ENCODE results near the gene SFT2D2.

Gene SFT2D2

GRCh38 chr1:168187177-168187576, 38.6 kb upstream of the SFT2D2 start:
- Histone ChIP-seq H3K9me3 (replicated peaks; ENCODE audit: insufficient read depth, low read length) (no peaks in the 10 kb centered on the region), H3K9me2 (replicated peaks; ENCODE audit: insufficient read depth, low read length) (no peaks in the 10 kb centered on the region), H3K4me1 (ENCODE audit: low read length) (no peaks in the 10 kb centered on the region), H4K20me1 (ENCODE audit: insufficient read depth, low read length) (no peaks in the 10 kb centered on the region), H3F3A (ENCODE audit: insufficient read depth, low read length) (no peaks in the 10 kb centered on the region), H3K36me3 (replicated peaks; ENCODE audit: insufficient read depth, low read length) (peaks cover 13% of the 10 kb centered on the region; the same call in 1 of the 2 replicates), H3K27me3 (replicated peaks; ENCODE audit: insufficient read depth, low read length) (no peaks in the 10 kb centered on the region), H3K4me2 (ENCODE audit: low read depth, low read length) (no peak overlapping the region), H3K27ac (ENCODE audit: low read length) (no peak overlapping the region), H3K4me3 (ENCODE audit: low read length) (no peak overlapping the region), H3K9ac (ENCODE audit: low read length) (no peak overlapping the region), H3K79me2 (ENCODE audit: low read length) (peaks cover 35% of the 10 kb centered on the region), H2AFZ (ENCODE audit: low read length) (no peak overlapping the region)
- TF ChIP-seq EZH2 (optimal IDR thresholded peaks at IDR 0.05; ENCODE audit: low read depth, low read length): no peak
- TF ChIP-seq EZH2phosphoT487 (IDR thresholded peaks at IDR 0.05; ENCODE audit: low read length): no peak
- TF ChIP-seq CTCF (IDR thresholded peaks at IDR 0.05; ENCODE audit: low read length): no peak
- DNase-seq: no peak

GRCh38 chr1:168190403-168190802, 35.4 kb upstream of the SFT2D2 start:
- Histone ChIP-seq H3K27me3 (replicated peaks; ENCODE audit: insufficient read depth, low read length) (no peaks in the 10 kb centered on the region), H3K36me3 (replicated peaks; ENCODE audit: insufficient read depth, low read length) (peaks cover 5% of the 10 kb centered on the region; the same call in 1 of the 2 replicates), H3K4me2 (ENCODE audit: low read depth, low read length) (no peak overlapping the region), H4K20me1 (ENCODE audit: insufficient read depth, low read length) (no peaks in the 10 kb centered on the region), H3K4me1 (ENCODE audit: low read length) (no peaks in the 10 kb centered on the region), H3K9ac (ENCODE audit: low read length) (no peak overlapping the region), H3K79me2 (ENCODE audit: low read length) (peaks cover 8% of the 10 kb centered on the region; the same call in 1 of the 2 replicates), H3K27ac (ENCODE audit: low read length) (no peak overlapping the region), H3K9me2 (replicated peaks; ENCODE audit: insufficient read depth, low read length) (no peaks in the 10 kb centered on the region), H3K4me3 (ENCODE audit: low read length) (no peak overlapping the region), H3F3A (ENCODE audit: insufficient read depth, low read length) (no peaks in the 10 kb centered on the region), H3K9me3 (replicated peaks; ENCODE audit: insufficient read depth, low read length) (no peaks in the 10 kb centered on the region), H2AFZ (ENCODE audit: low read length) (no peak overlapping the region)
- no peak for DNase-seq
- TF ChIP-seq EZH2phosphoT487 (IDR thresholded peaks at IDR 0.05; ENCODE audit: low read length) (no peak), EZH2 (optimal IDR thresholded peaks at IDR 0.05; ENCODE audit: low read depth, low read length) (no peak), CTCF (IDR thresholded peaks at IDR 0.05; ENCODE audit: low read length) (no peak)

GRCh38 chr1:168195199-168196135, 30.3 kb upstream of the SFT2D2 start:
- H3K9me3 ChIP-seq (replicated peaks; ENCODE audit: insufficient read depth, low read length): no peaks in the 10 kb centered on the region
- TF ChIP-seq EZH2phosphoT487 (IDR thresholded peaks at IDR 0.05; ENCODE audit: low read length): no peak
- TF ChIP-seq CTCF (IDR thresholded peaks at IDR 0.05; ENCODE audit: low read length): no peak
- no peak for TF ChIP-seq EZH2 (optimal IDR thresholded peaks at IDR 0.05; ENCODE audit: low read depth, low read length)
- H3K9me2 ChIP-seq (replicated peaks; ENCODE audit: insufficient read depth, low read length): no peaks in the 10 kb centered on the region
- no peak overlapping the region for H3K4me3 ChIP-seq (ENCODE audit: low read length)
- no peaks in the 10 kb centered on the region for H3F3A ChIP-seq (ENCODE audit: insufficient read depth, low read length)
- H4K20me1 ChIP-seq (ENCODE audit: insufficient read depth, low read length): no peaks in the 10 kb centered on the region
- H2AFZ ChIP-seq (ENCODE audit: low read length): no peak overlapping the region
- H3K79me2 ChIP-seq (ENCODE audit: low read length): no peaks in the 10 kb centered on the region
- DNase-seq: no peak
- no peak overlapping the region for H3K27ac ChIP-seq (ENCODE audit: low read length)
- H3K27me3 ChIP-seq (replicated peaks; ENCODE audit: insufficient read depth, low read length): no peaks in the 10 kb centered on the region
- H3K4me1 ChIP-seq (ENCODE audit: low read length): peaks cover 6% of the 10 kb centered on the region
- H3K36me3 ChIP-seq (replicated peaks; ENCODE audit: insufficient read depth, low read length): peaks cover 9% of the 10 kb centered on the region; the same call in 1 of the 2 replicates
- no peak overlapping the region for H3K9ac ChIP-seq (ENCODE audit: low read length)
- no peak overlapping the region for H3K4me2 ChIP-seq (ENCODE audit: low read depth, low read length)
